HG03045 (cell line): Measurements from ENCODE around the gene CEP63.

ENCODE experiments used
- ATAC-seq: cut with Tn5 transposase; IDR thresholded peaks from one replicate; pipeline ENCODE4 v1.9.1; 2021; ENCODE audit warnings: mild to moderate bottlenecking, moderate library complexity; ENCODE audit not compliant: unreplicated experiment

The CEP63 gene

DNA sequence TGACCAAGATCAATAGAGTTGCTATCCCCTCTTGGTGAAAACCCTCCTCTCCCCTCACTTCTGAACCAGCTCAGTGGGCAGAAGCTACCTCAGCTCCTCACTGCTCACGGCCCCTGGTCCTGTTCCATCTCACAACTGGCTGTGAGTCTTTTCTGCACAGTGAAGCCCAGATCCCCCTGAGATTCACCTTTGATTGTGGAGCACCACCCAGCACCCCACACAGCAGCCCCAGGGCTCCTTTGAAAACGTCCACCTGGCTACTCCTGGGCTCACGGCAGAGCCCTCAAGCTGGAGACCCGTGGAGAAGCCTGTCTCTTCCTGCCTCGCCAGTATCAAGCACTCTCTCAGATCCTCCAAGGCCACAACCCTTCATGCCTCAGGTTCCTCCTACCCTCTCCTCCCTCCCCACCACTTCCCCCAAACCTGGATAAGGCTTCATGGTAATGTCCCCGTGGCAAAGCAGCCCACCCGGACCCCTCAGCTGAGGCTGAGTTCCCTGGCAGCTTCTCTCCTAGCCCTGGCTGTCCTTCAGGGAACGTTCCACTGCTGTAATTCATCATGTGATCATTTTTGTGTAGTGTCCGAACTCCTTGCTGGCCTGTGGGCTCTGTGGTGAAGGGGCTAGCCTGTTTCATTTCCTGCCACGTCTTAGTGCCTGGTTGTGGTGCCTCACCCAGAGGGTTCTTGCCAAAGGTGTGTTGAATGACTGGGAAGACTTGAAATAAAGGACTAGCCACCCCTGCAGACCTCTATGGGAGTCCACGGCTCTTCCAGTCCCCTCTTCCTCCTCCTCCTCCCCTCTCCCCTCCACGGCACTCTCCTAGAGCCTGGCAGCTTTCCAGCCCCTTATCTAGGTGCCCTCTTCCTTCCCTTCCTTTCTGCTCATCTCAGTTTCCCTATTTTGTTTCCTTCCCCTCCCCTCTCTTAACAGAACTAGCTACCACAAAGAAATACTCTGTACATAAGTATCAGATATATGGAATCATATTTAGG lies 120.5 kb downstream of the CEP63 start:
- no peak for ATAC-seq

DNA sequence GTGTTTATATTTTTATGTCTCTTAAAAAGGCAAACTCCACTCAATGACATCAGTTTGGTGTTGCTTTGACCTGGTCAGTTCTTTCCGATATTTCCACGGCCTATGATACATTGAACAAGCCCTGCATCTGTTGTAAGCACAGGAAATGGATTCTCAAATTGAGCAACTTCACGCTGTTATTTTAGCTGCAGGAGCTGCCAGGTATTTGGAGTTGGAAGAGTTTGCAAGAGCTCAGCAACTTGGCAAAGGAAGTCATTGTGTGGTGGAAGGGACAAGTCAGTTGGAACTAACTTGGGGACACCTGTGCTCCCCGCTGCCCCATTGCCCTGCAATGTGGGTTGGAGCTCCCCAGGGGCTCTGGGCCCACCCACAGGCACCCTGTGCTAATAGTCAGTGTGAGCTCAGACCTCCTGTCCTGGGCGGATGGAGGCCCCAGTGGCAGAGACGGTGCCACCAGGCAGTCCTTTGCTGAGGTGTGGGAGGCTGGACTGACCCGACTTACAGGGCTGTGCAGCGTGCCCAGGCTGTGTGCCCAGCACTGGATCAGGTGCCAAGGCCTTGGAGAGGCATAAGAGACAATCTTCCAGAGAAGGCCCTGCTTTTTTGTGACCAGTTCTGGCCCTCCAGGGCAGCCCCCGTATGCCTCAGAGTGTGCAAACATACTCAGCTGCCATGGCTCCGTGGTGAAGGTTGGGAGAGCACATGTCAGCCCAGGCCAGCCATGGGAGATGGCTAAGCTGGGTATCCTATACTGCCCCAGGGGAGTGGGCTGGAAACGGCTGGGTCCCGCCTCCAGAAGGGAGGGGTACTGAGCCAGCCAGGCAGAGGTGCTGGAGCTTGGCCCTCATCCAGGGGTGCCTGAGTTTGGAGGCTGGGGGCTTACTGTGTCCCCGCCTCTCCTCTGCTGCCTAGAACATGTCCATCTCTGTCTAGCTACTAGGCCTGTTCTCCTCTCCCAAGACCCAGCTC lies 121.5 kb downstream of the CEP63 start:
- no peak for ATAC-seq

DNA sequence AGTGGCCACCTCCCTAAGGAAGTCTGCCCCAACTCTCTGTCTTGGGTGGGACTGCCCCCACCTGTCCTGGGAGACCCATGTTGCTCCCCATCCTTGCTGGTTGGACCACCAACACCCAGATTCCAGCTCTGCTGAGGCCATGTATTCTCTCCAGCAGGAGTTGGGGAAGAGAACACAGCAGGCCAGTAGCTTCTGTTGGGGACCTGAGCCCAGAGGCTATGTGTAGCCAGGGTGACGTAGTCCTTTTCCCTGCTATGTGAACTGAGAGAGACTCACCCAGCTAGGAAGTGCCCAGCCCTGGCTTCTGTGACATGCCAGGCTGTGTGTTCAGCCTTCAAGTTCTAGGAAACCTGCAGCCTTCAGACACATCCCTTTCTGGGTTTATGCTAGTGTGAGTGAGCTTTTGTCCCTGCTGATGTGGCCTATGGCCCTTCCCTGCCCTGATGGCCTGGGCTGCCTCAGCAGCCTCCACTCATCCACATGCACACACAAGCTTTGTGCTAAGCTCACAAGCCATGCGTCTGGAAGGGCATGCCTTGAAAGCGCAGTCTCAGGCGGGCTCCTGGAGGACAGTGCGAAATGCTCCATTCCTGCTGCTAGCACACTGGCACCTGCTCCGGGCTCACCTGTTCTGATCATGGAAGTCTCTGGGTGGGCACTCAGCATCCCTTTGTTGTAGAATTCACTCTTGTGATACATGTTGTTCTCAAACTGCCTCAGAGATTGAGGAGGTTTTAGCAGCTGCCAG lies 122.3 kb downstream of the CEP63 start:
- ATAC-seq, result no peak

DNA sequence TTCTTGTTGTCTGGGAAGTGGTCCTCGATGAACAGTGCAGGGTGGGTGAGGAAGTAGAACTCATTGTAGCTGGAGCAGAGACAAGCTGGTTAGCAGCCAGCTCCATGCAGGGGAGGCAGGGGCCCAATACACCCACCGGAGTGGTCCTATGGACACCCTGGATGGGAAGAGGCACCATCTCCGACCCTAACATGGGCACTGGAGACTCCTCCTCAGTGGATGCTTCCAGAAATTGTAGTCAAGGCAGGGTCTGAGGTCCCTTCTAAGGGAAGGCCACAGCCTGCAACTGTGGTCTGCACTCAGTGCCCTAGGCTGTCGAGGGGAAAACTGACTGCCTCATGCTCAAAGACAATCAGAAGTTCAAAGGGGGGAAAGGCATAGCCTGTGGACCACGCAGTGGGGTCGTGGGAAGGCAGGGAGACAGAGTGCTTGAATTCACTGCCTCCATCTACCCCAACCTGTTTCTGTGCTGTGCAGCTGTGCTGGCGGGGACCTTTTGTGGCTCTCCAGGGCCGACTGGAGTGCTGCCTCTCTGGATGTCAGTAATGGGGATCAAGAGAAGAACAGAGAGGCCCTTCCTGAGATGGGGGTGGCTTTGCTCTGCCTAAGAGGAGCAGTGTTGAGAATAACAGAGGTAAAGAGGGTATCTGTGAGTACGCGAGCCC lies 123.0 kb downstream of the CEP63 start:
- ATAC-seq, result no peak

DNA sequence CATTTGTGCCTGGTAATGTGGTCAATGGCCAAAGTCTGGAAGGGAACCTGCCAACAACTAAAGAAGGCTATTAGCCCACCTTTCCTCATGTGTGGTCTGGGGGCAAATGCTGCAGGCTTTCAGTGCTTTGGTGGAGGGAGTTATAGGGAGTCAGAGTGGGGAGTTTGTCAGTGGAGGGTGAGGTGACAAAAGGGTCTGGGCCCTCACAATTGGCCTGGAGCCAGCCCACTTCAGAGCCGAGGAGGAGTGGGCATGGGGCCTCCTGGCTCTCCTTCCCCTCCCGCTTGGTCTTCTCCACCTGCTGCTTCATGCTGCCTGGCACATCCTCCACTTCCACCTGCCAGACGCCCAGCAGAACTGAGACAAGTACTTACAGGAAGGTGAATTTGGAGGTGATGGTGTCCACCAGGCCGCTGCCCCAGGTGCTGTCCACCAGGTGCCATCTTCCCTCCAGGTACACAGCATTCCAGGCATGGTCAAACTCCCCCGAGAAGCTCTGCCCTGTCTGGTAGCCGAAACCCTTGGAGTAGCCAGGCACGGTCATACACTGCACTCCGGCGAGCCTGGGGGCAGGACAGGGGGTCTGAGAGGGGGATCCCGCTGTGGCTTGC lies 124.1 kb downstream of the CEP63 start:
- no peak for ATAC-seq

DNA sequence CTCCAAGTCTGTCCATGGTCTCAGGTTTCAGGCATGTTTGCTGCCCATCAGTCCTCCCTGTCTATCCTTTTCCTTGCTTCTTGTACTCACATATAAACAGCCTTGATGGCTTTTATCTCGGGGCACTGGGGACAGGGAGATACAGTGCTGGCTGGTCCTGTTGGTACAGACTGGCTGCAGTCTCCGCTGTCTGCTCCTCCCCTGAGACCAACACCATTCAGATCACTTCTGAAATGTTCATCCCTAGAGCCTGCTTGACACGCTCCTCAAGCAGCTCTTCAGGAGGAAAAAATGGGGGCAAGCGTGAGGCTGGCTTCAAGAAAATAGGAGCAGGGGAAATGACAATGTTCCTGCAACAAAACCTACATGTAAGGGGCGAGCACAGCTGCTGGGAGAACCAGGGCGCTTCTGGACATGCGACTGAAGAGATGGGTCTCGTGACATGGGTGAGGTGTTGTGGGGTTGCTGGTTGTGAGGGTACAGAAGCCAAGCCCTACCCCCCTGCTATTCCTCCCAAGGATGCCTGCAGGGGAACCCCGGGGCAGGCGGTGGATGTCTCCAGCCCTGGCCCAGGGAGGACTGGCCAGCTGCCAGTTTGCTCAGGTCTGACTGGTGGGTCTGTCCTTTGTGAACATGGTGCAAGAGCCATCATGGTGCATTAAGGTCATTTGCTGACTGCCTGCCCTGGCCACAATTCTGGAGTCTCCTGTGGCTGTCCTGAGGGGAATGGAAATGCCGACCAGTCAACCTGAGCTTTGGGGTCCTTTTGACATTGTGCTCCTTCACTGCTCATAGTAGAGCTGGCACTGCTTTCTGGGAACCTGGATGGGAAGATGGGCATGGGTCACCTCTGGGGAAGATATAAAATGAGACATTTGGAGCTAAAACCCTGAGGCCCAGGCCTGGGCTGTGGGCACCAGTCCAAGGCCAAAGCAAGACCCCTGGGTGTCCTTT lies 124.9 kb downstream of the CEP63 start:
- ATAC-seq, result no peak

DNA sequence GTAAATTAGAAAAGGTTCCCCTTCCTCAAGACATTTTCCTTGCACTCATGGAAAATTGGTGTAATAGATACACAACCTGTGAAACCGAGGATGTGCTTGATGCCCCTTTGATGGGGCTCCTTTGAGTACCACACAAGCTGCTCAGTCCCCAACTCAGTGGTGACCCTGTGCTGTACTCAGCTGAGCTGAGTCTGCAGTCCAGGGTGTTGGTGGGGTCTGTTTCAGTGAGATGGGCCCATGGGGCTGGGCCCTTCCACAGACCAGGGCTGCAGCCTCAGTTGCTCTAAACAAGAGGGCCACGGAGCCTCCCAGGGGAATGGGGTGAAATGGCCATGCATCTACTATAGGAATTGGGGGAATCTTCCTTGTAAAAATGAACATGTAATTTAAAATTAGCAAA lies 125.7 kb downstream of the CEP63 start:
- ATAC-seq, result no peak

DNA sequence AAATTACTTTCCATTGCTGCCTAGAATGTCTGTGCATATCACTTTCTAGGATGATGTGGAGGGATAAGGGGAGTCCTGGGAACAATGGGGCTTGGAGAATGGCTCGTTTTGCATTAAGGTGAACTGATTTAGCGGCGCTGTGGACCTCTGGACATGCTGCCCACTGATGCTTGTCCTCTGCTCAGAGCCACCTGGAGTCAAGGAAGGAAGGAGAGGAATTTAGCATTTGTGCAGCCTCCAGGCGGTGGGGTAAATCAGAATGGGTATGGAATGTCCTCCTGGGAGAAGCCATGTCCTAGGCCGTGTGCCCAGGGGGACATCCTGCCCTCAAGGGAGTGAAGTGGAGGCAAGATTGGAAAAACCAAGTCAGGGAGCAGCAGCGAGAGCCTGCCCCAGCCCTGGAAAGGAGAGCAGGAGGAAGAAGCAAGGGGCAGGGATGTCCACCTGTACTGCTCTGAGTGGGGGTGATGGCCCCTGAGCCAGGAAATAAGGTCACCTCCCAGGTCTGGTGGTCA lies 127.2 kb downstream of the CEP63 start:
- no peak for ATAC-seq

DNA sequence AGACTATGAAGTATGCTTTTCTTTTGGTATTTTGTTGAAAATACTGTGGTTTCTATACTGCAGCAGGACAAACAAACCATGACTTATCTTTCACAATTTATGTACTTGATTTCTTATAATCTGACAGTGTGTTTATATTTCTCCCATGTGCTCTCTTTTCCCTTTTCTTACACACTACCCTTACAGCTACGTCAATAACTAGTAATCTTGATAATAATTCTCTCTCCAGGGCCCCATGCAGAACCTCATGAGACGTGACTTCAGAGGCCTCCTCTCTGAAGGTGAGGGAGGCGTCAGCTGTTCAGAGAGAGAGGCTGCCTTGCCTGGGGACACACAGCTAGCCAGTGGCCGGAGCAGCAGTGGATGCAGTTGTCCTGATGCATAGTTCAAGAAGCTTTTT lies 129.1 kb downstream of the CEP63 start:
- ATAC-seq, result no peak

DNA sequence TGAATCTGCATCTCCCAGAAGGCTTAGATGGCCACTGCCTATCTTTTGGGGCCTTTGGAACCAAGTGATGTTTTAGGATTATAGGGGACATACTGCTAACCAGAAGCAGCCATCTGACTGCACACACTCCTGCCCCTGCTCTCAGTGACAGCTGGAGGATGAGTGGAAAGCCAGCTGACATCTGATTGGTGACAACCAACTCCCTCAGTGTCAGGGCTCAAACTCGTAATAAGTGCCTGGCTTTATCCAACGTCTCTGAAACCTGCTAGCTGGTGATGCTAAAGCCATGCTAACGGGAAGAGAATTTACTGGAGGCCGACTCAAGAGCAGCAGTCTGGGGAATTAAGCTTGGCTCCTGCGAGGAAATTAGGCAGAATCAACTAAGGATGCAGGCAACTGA lies 129.9 kb downstream of the CEP63 start:
- ATAC-seq, result no peak

DNA sequence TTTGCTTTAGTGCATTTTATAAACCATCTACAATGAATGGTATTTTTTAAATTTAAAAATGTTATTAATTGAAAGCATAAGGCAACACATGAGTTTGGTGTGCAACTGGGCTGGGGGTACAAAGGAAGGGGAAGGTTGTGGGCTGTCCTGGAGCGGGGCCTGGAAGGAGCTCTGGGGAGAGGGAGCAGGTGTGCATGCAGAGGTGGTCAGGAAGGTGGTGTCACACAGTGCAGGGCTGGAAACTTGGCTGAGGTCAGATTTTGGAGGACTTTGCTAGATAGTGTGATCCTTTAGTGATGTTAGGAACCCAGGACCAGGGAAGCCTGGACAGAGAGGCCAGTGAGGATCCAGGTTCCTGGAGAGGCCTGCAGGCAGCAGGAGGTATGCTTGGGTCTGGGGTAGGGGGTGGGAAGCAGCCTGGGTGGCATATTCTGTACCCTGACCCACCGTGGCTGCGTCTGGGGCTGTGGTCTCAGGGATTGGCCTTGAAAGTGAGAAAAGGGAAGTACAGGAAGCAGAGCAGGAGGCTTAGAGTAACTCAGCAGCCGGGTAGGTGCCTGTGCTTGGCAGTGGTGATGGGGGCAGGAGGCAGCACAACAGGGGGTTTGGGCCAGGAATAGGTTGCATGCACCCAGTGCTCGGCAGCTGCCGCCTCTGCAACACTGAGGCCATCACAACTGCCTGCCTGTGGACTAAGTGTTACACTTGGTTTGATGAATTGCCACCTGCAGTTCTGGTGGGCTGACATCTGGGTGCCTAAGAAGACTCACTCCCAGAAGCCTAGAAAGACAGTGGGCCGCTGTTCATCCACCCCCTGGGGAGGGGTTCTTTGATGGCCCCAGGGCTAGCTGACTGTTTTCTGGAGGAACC lies 132.0 kb downstream of the CEP63 start:
- no peak for ATAC-seq

DNA sequence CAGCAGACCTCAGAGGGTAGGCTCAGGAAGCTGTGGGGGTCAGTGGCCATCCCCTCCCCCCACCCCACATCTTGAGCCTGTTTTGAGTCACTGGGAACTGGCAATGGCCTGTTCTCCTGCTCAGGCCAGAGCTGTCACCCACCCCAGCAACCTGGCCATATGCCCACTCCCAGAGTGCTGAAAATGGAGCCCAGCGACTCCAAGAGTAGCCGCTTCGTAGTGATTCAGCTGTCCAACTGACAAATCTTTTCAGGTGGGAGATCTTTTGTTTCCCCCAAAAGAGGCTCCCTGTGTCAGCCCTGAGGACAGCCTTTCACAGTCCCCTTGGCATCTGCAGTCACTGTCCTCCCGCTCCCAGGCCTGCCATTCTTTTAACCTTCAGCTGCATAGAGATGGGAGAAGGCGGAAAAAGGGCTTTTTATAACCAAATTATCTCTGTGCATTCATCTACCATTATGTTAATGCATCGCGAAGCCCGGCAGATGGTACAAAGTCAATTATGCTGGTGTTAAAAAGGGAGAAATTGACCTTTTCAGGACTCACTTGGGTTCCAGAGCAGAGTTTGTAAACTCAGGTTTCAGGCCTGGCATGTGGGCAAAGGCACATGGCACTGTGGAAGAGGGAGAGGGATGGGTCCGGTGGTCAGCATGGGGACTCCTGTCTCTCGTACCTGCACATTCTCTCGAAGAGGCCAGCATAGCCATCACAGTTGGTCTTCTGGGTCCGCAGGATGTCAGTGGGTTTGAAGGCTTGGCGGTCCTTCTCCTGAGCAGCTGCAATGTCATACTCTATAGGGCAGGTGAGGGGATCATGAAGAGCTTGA lies 132.8 kb downstream of the CEP63 start:
- ATAC-seq, result no peak

DNA sequence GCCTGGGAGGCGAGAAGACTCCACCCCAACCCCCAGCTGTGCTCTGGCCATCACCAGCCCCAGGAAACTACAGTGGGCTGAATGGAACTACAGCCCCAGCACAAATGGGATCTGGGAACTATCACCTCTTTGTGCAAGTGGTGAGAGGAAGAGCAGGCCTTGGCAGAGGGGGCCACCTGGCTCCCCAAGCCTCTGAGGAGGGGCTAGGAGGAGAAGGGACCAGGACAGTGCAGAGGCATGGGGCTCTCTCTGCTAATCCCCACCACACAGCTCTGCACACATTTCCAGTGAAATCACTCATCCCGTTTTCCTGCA lies 133.4 kb downstream of the CEP63 start:
- no peak for ATAC-seq

DNA sequence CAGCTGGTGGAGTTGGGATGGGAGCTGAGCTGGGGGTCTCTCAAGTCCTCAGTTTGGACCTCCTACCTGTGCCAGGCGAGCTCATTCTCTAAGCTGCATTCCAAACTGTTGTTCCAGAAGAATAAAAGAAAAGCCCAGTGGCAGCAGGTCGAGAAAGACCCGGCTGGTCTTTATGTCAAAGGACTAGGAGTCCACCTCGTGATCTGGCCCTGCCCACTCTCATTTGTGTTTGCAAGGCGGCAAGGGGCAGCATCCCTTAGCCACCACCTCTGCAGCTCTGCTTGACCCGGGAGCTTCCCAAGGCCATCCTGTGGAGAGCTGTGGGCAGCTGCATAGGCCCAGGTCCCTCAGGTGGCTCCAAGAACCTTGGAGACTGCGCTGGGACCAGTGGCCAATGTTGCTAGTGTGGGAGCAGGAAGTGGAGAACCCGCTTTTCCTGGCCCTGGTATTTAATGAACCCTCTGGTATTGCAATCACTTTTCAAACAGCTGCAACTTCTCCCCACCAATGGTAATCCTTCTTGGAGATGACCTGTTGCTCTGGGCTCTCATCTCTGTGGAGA lies 134.1 kb downstream of the CEP63 start:
- ATAC-seq, result no peak

DNA sequence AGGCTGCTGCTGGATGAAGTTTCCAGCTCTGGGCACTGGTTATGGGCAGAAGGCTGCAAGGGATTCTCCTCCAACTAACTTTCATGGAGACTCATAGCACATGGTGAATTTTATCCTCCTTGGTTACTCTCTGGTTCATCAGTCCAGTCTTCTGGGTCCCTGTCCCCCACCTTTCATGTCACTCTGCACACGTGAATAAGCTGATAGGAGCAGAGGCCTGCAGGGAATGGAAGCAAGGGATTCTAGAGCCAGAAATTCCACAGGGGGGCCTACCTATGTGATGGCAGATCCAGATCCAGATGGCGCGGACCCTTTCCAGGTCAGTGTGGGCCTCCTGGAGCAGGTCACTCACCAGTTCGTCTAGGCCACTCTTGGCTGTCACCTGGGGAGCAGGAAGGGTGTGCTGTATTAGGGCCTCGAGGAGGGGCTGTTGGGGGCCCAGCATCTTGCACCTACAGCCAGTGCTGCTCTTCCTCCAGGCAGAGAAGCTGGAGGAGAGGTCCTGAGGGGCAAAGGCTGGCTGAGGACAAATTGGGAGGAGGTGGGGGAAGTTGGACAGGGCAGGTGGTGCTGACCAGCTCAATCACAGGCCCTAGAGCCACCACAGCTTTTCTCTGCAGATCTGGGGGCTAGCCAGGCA lies 134.7 kb downstream of the CEP63 start:
- ATAC-seq, result no peak

DNA sequence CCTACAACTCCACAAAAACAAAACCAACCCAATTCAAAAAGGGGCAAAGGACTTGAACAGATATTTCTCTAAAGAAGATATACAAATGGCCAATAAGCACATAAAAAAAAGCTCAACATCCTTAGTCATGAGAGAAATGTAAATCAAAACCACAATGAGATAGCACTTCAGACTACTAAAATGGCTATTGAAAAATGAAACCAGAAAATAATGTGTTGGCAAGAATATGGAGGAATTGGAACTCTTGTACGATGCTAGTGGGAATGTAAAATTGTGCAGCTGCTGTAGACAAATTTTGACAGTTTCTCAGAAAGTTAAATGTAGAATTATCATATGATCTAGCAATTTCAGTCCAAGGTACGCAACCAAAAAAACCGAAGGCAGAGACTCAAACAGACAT lies 136.0 kb downstream of the CEP63 start:
- no peak for ATAC-seq
